ENCODE results near the gene SASH1. TPM values are rescaled to one million over a fixed set of nuclear protein-coding genes. Genes with fewer than 3 reads are reported as not detected.

The SASH1 gene
- total and polyA plus RNA-seq, 2 of the 8 experiments (the other 6 are each of a cell fraction or from before 2014, with no cell fraction given): 6.0 to 20.2 TPM

DNA sequence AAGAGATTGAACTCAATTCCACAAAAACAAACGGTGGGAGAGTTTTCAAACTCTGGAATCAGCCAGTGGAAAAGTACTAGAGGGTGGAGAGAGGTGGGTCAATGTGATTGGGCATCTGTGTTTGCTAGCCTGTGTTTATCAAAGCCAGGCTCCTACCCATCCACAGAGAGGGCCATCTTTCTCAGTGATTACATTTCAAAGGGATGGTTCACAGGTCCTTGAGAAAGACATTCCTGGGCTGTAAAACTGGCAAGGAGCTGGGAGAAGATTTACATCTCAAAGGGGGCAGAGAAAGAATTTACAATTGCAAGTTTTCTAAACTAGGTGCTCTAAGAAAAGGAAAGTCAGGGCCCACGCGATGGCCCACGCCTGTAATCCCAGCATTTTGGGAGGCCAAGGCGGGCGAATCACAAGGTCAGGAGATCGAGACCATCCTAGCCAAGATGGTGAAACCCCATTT is 257.4 kb downstream of the SASH1 start:
- Histone ChIP-seq H2AFZ (ENCODE audit: low read length) (no peak overlapping the region), H3K4me3 (ENCODE audit: extremely low read depth in 1 of 4, insufficient read depth in 2 of 4, low read depth in 3 of 4, low read length in 4 of 4) (peak overlapping the region in 1 of 4 experiments; percentile 21; a peak in 1 of 8 replicates), H3K79me1 (ENCODE audit: low read depth, low read length) (no peaks in the 10 kb centered on the region), H2BK5ac (ENCODE audit: low read depth, low read length) (peak overlapping the region; percentile 80; the same call in 1 of the 2 replicates), H3K4me2 (ENCODE audit: insufficient read depth in 1 of 2, low read depth in 2 of 2, low read length in 2 of 2) (peak overlapping the region; percentile 0 to 45; a peak in 1 of 4 replicates), H3K18ac (ENCODE audit: extremely low read depth, low read length) (no peak overlapping the region; the same call in 1 of the 2 replicates), H3K27me3 (replicated peaks in 1 of 4; ENCODE audit: control insufficient read depth in 3 of 4, extremely low read depth in 1 of 4, insufficient read depth in 3 of 4, low read length in 3 of 4) (no peaks in the 10 kb centered on the region; a peak in 1 of 7 replicates), H2BK15ac (ENCODE audit: low read length) (no peak overlapping the region), H3K23me2 (ENCODE audit: low read depth, low read length) (no peaks in the 10 kb centered on the region), H3K56ac (replicated peaks; ENCODE audit: insufficient read length, low read depth, low read length) (no peak overlapping the region), H2BK120ac (replicated peaks; ENCODE audit: low read depth, low read length) (no peak overlapping the region), H3K9ac (replicated peaks in 1 of 4; ENCODE audit: extremely low read depth in 1 of 4, low read depth in 3 of 4, low read length in 3 of 4) (no peak overlapping the region), H3K79me2 (ENCODE audit: control insufficient read depth in 1 of 2, insufficient read depth in 2 of 2, low read length in 2 of 2) (no peaks in the 10 kb centered on the region), H3K4ac (replicated peaks; ENCODE audit: insufficient read length, low read depth, low read length) (no peak overlapping the region), H2AK5ac (ENCODE audit: low read depth, low read length) (no peak overlapping the region; the same call in 1 of the 2 replicates), H4K91ac (replicated peaks; ENCODE audit: insufficient read length, low read length) (peak overlapping the region; percentile 46), H2BK20ac (ENCODE audit: low read length) (0 out of 2 replicates have a peak overlapping the region, but pooled peaks have one; percentile 64), H4K20me1 (replicated peaks in 1 of 2; ENCODE audit: control insufficient read depth in 1 of 2, insufficient read depth in 2 of 2, low read length in 2 of 2) (no peaks in the 10 kb centered on the region), H4K5ac (ENCODE audit: insufficient read length, low read depth, low read length) (no peak overlapping the region), H3K36me3 (ENCODE audit: control insufficient read depth in 2 of 4, insufficient read depth in 4 of 4, low read length in 3 of 4) (peaks cover 0 to 5% (median 2%) of the 10 kb centered on the region in 4 experiments; a peak in 2 of 8 replicates), H3K14ac (ENCODE audit: insufficient read length) (no peak overlapping the region), H4K8ac (ENCODE audit: extremely low read depth, insufficient read depth, low read length) (no peak overlapping the region), H3K23ac (ENCODE audit: insufficient read length) (no peak overlapping the region), H3K9me3 (ENCODE audit: insufficient read depth in 2 of 2, low read depth in 1 of 2, low read length in 1 of 2) (peaks cover 5 to 16% of the 10 kb centered on the region in 2 experiments; a peak in 3 of 4 replicates), H3K4me1 (replicated peaks in 1 of 4; ENCODE audit: control insufficient read depth in 3 of 4, insufficient read depth in 4 of 4, low read length in 3 of 4) (peaks cover 3 to 13% (median 9%) of the 10 kb centered on the region in 4 experiments; a peak in 5 of 7 replicates), H3K27ac (ENCODE audit: low read depth, low read length) (peak overlapping the region; percentile 75), H2BK12ac (ENCODE audit: low read depth, low read length) (no peak overlapping the region)
- DNase-seq (ENCODE audit: low read depth in 1 of 2, low spot score in 2 of 2) (peak; percentile 60 to 83), FAIRE-seq (peak; percentile 100)
- ChIA-PET POLR2A (ENCODE audit: partially characterized antibody) (interaction anchor here (0.6 to 1.1 kb wide), 3 partner anchors 13 to 131 kb away, joined by 3 read pairs; no protein-coding TSS in a partner anchor), CTCF (ENCODE audit: partially characterized antibody) (interaction anchor here (0.7 to 1.9 kb wide), 4 partner anchors 8 to 98 kb away, joined by 3 to 10 read pairs (median 4); no protein-coding TSS in a partner anchor)
- 8% methylated on average over 7 of the region's 7 CpGs; no CpG with 5 or more reads in 1 of the 2 experiments for WGBS, 2 experiments (ENCODE audit: extremely low coverage in 1 of 2, insufficient coverage in 1 of 2, insufficient read length in 1 of 2, insufficient replicate concordance in 2 of 2, low coverage in 1 of 2, low lambda C conversion rate in 2 of 2, missing lambda C conversion rate in 1 of 2)
- TF ChIP-seq POLR2A (IDR thresholded peaks at IDR 0.05; ENCODE audit: control extremely low read depth in 1 of 2, low read depth in 2 of 2, low read length in 2 of 2): no peak
- peak in 1 of 2 experiments; percentile 95; a peak in 2 of 3 replicates for TF ChIP-seq EP300 (IDR thresholded peaks at IDR 0.05; ENCODE audit: borderline replicate concordance in 1 of 2, low read depth in 2 of 2, low read length in 2 of 2)
- TF ChIP-seq ASH2L (IDR thresholded peaks at IDR 0.05; ENCODE audit: low read length): peak; percentile 72
- peak; percentile 79; the same call in 1 of the 2 replicates for TF ChIP-seq TCF12 (IDR thresholded peaks at IDR 0.05; ENCODE audit: low read depth, low read length)
- TF ChIP-seq CTBP2 (IDR thresholded peaks at IDR 0.05; ENCODE audit: borderline replicate concordance, insufficient read depth, insufficient read length, low read length): peak; percentile 53
- peak; percentile 86 for TF ChIP-seq KDM1A (IDR thresholded peaks at IDR 0.05; ENCODE audit: borderline replicate concordance, low read length)
- TF ChIP-seq SIX5 (IDR thresholded peaks at IDR 0.05; ENCODE audit: low read depth, low read length): no peak
- TF ChIP-seq POU5F1 (IDR thresholded peaks at IDR 0.05; ENCODE audit: low read depth, low read length): peak; percentile 78; the same call in 1 of the 2 replicates
- peak; percentile 91 for TF ChIP-seq TBP (IDR thresholded peaks at IDR 0.05; ENCODE audit: low read depth, low read length)
- peak; percentile 96 for TF ChIP-seq TEAD4 (IDR thresholded peaks at IDR 0.05; ENCODE audit: low read depth, low read length)
- TF ChIP-seq RXRA (IDR thresholded peaks at IDR 0.05; ENCODE audit: insufficient read depth, low read depth, low read length): no peak
- peak; percentile 61 to 79; a peak in 2 of 4 replicates for TF ChIP-seq HDAC2 (IDR thresholded peaks at IDR 0.05; ENCODE audit: borderline replicate concordance in 1 of 2, low read depth in 2 of 2, low read length in 2 of 2)

Data from H1 (cell line).